ENCODE measurements around the gene ST8SIA1. TPM values are rescaled to one million over a fixed set of nuclear protein-coding genes. Genes with fewer than 3 reads are reported as not detected.

The ST8SIA1 gene
- total RNA-seq = 4.0 and 5.2 TPM in 2 replicates

GRCh38 chr12:22334410-22335100 lies at the start of gene ST8SIA1:
TSS of gene ST8SIA1 (minus strand) at chr12:22334707. CDS start at chr12:22334232, 475 bp downstream.

Other genes with a start within 250 kb of the ST8SIA1 start
- 15.1 and 15.5 TPM in 2 replicates for gene C2CD5, start 209.8 kb upstream of the ST8SIA1 start, total RNA-seq

Measured in cardiac ventricle fibroblast (primary cell).